Peyer's patch (tissue), 4 donors: ENCODE measurements around the gene PATJ.

Experiments
- CTCF ChIP-seq, 6 experiments: fragments of 450-650 bp in 4 of 6; fragments of 200-600 bp in 2 of 6; sonication (generic) in 1 of 6; IDR thresholded peaks; one replicate each; pipeline ENCODE4 v1.5.1; 2017 to 2019; ENCODE audit warnings: antibody characterized with exemption in 6 of 6, mild to moderate bottlenecking in 3 of 6, moderate library complexity in 1 of 6
- POLR2A ChIP-seq, 2 donors: fragments of 450-650 bp; IDR thresholded peaks; one replicate each; pipeline ENCODE4 v1.5.1; 2017; ENCODE audit warnings: antibody characterized with exemption in 2 of 2, mild to moderate bottlenecking in 2 of 2, moderate library complexity in 2 of 2

- TF ChIP-seq CTCF (IDR thresholded peaks at IDR 0.05) (no peak), POLR2A (IDR thresholded peaks at IDR 0.05) (no peak)
These were observed 316.7 kb downstream of the PATJ start for GRCh38 chr1:62058956-62059355.
